8988T (cell line): ENCODE data around the gene SYT12.
A peak's percentile ranks its signal among the peaks of the same experiment; 100 is the strongest.
"Not testable (repeated sequence)": the region's sequence is repeated elsewhere in the genome, so short reads cannot be mapped to it uniquely, and the experiment has no call there.

ENCODE experiments used
- DNase-seq: peaks from one replicate; pipeline ENCODE4 v3.0.0; 2011

SYT12 gene

GRCh38 chr11:67022961-67023956 lies at the start of gene SYT12:
TSS of gene SYT12 (plus strand) at chr11:67023134. CDS start at chr11:67030145, 7,011 bp downstream.
- peak; percentile 72 for DNase-seq

DNA sequence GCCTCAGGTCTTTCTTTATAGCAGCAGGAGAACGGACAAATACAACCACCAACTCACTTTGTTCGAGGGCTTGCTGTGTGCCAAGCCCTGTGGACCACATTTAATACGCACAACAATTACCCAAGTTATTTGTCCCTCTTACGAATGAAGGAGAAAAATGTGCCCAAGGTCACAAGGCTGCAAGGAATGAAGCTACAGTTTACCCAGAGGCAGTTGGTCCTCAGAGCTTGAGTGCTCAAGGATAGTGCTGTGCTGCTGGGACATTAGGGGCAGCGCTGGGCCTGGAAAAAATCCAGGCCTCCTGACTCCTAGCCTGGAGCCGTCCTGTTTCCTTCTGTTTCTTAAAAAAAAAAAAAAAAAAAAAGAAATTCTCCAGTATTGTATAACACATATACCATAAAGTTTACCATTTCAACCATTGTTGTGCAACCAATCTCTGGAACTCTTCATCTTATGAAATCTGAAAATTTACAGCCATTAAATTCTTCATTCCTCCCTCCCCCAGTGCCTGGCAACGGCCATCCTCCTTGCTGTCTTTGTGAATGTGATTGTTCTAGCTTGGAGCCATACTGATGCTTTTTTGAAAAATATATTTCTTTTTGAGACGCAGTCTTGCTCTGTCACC lies 48.9 kb upstream of the SYT12 start:
- no peak for DNase-seq

- no peak for DNase-seq
Measured at GRCh38 chr11:66974724-66975404, 48.1 kb upstream of the SYT12 start, which contains the start of gene C11orf86. TSS of gene C11orf86 (plus strand) at chr11:66975304. CDS start at chr11:66975363, 59 bp downstream.

DNA sequence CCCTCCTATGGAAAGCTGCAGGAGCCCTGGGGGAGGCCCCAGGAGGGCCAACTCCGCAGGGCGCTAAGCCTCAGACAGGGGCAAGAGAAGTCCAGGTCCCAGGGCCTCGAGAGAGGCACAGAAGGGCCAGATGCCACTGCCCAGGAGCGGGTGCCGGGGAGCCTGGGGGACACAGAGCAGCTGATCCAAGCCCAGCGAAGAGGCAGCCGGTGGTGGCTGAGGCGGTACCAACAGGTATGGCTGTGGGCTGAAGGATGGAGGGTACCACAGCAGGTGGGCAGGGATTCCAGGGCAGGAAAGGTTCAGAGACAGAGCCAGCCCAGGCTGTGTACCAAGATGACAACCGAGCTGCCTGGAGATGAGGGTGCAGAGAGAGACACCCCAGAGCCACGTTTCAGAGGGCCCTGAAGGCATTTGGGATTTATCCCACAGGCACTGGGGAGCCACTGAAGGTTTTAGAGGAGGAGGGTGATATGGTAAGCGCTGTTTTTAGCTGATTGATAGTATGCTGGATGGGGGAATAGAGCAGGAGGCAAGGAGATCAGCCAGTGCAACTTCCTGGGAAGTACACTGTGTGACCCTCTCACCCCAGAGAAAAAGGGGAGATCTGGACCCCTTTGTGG lies 47.4 kb upstream of the SYT12 start:
- no peak for DNase-seq

DNA sequence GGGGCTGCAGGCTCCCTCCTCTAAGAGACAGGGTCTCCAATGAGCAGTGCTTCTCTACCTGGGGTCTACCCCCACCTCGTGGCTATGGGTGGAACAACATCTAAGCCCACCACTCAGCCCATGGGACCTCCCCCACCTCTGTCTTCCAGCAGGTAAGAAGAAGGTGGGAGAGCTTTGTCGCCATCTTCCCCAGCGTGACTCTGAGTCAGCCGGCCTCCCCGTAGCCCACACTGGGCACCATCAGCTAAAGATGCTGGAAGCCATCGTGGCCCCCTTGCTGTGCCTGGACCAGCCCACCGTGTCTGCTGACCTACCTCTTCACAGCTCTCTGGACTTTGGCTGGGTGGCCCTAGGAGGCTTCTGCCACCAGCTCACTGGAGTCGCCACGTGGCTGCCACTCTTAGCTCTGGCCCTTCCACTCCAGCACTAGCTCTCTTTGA lies 46.9 kb upstream of the SYT12 start:
- DNase-seq, result no peak

GRCh38 chr11:66976925-66977324 lies 46.0 kb upstream of the SYT12 start:
- DNase-seq, result no peak

DNA sequence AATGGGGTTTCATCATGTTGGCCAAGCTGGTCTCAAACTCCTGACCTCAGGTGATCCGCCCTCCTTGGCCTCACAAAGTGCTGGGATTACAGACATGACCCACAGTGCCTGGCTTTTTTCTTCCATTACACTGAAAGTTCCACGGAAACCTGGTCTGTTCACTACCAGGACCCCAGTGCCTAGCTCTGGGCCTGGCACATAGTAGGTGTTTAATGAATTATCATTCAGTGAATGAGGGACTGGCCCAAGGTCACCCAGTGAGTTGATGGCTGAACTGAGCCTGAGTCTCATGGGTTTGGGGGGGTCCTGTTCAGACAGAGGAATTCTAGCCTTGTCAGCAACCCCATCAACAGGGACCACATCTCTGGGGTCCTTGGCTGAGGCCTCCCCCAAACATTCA lies 44.7 kb upstream of the SYT12 start:
- no peak for DNase-seq

- DNase-seq, result no peak
Measured at GRCh38 chr11:66978717-66979116, 44.2 kb upstream of the SYT12 start.

- no peak for DNase-seq
Measured at GRCh38 chr11:66979336-66979980, 43.5 kb upstream of the SYT12 start.

DNA sequence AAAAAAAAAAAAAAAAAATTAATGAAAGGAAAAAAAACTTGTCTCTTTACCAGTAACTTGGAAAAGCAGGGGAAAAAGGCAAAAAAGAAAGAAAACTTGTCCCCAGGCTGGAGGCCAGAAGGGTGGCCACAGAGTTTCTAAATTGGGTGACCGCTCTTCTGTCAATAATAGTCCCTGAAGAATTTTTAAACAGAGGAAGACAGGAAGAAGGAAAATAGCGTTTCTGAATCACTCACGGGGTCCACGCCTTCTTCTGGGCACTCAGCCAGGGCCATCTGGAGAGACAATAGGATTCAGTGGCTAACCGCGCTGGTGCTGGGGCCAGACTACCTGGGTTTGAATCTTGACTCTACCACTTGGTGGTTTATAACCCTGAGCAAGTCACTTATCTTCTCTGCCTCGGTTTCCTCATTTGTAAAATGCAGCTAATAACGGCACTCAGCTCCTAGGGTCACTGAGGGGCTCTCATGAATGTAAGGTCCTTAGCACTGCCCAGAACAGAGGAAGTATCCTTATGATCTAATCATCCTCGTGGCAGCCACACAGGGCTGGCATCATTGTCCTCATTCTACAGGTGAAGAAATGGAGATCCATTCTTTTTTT lies 40.9 kb upstream of the SYT12 start:
- DNase-seq, result peak; percentile 57

- DNase-seq, result no peak
Measured at GRCh38 chr11:66983275-66983924, 39.5 kb upstream of the SYT12 start.

DNA sequence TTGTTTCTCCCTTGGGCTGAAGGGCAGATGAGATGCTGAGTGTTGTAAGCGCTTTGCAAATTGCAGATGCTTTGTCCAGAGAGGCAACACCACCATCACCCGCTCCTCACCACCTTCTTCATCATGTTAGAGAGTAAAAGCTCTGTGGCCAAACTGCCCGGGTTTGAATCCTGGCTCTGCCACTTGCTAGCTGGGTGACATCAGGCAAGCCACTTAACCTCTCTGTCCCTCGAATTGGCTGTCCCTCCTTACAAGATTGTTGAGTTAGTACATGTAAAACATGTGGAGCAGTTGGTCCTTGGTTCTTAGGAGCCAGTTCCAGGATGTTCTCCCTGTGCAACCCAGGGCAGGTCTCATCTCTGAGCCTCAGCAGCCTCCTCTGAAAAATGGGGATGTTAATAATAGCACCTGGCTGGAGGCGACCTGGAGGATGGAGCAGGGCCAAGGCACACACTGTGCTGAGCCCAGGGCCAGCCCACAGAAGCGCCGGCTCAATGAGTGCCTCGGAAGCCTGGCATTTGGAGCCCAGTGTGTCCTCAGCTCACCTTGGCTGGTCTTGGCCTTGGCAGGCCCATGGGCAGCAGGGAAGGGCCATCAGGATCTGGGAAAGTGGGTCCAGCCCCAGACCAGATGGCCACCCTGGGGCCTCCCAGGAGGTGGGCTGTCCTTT lies 37.3 kb upstream of the SYT12 start:
- no peak for DNase-seq

DNA sequence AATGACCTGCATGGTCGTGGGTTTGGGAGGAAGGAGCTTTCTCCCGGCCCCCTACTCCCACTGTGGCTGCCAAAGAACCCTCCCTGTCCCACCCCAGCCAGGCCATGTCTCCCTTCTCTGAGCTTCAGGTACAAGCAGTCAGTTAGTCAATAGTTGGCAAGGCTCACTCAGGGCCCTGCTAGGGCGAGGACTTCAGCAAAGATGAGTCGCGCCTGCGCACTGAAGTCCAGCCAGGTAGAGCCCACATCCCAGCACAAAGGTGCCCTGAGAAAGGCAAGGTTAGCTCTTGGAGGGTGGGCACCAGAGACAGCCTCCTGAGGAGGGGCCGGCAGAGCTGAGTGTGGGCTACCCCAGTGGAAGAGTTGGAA lies 36.8 kb upstream of the SYT12 start:
- no peak for DNase-seq

GRCh38 chr11:66987158-66987620 lies 35.7 kb upstream of the SYT12 start:
- no peak for DNase-seq

GRCh38 chr11:66987924-66988637 lies 34.9 kb upstream of the SYT12 start:
- DNase-seq, result no peak

DNA sequence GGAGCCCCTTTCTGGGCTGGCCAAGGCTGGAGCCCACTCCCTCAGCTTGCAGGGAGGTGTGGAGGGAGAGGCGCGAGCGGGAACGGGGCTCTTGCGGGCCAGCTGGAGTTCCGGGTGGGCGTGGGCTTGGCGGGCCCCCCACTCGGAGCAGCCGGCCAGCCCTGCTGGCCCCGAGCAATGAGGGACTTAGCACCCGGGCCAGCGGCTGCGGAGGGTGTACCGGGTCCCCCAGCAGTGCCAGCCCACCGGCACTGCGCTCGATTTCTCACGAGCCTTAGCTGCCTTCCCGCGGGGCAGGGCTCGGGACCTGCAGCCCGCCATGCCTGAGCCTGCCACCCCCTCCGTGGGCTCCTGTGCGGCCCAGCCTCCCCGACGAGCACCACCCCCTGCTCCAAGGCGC lies 34.2 kb upstream of the SYT12 start:
- DNase-seq, result not testable (repeated sequence)

- not testable (repeated sequence) for DNase-seq
Measured at GRCh38 chr11:66989360-66989759, 33.6 kb upstream of the SYT12 start.

GRCh38 chr11:66992041-66992440 lies 30.9 kb upstream of the SYT12 start:
- no peak for DNase-seq

DNA sequence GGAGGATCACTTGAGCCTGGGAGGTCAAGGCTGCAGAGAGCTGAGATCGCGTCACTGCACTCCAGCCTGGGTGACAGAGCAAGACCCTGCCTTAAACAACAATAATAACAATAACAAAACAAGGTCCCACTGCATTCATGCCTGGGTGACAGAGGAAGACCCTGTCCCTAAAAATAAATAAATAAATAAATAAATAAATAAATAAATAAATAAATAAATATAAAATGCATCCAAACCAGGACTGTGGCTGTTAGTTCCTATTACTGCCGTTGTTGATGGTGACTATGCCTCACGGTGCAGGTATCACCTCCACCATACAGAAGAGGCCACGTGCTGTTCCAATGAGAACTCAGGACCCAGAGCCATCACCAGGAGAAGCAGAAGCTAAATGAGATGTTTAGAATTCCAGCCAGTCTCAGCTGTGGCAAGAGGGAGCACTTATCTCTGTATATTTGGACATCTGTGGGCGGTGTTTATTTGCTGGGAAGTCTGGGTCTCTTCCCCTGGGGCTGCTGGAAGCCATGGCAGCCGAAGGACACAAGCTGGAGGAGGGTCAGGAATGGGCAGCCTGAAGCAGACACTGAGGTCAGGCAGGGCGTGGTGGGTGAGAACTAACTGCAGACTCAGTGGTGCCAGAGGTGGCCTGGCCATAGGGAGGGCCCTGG lies 26.2 kb upstream of the SYT12 start:
- no peak for DNase-seq
